ENCODE results near the gene MTHFD2. TPM values are rescaled to one million over a fixed set of nuclear protein-coding genes. Genes with fewer than 3 reads are reported as not detected.

Gene MTHFD2
- polyA plus RNA-seq, 3 donors, result 24.1 to 39.4 (median 38.5) TPM

DNA sequence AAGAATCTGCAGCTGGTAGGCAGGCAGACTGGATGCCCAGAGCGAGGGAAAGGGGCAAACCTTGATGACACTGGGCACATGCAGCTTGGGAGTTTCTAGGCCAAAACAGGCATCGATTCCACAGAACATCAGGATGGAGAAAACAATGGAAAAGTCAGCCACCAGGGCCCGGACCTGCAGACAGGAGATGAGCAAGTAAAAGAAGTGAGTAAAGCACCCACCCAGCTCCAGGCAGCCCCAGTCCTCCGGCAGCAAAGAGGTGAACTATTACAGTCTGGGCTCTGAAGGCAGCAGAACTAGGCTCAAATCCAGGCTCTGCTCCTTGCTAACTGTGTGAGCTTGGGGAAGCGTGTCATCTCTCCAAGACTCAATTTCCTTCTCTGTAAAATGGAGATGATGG, 36.6 kb downstream of the MTHFD2 start:
- no peaks in the 10 kb centered on the region for H3K36me3 Mint-ChIP-seq
- 94% methylated on average over 4 of the region's 5 CpGs for WGBS (ENCODE audit: insufficient coverage)

GRCh38 chr2:74238879-74239278, 40.5 kb downstream of the MTHFD2 start:
- Histone ChIP-seq H3K9me3 (replicated peaks in 1 of 2; ENCODE audit: control insufficient read depth in 1 of 2, insufficient read depth in 1 of 2, low read length in 2 of 2) (no peaks in the 10 kb centered on the region), H3K4me2 (replicated peaks; ENCODE audit: extremely low read depth, low read length, poor library complexity, severe bottlenecking) (no peak overlapping the region), H3K4me3 (replicated peaks in 1 of 3; ENCODE audit: low read depth in 2 of 3, low read length in 3 of 3) (no peak overlapping the region), H3K27ac (ENCODE audit: low read depth in 1 of 2, low read length in 2 of 2) (no peak overlapping the region), H3K4me1 (ENCODE audit: control insufficient read depth in 1 of 2, insufficient read depth in 2 of 2, low read length in 2 of 2) (no peaks in the 10 kb centered on the region), H4K20me1 (ENCODE audit: insufficient read depth, low read length) (no peaks in the 10 kb centered on the region), H3K36me3 (replicated peaks in 1 of 2; ENCODE audit: control insufficient read depth in 1 of 2, insufficient read depth in 2 of 2, low read length in 2 of 2) (no peaks in the 10 kb centered on the region), H2AFZ (ENCODE audit: insufficient read depth, low read depth, low read length, poor library complexity, severe bottlenecking) (no peak overlapping the region), H3K27me3 (ENCODE audit: control insufficient read depth in 2 of 2, insufficient read depth in 2 of 2, low read length in 2 of 2) (no peaks in the 10 kb centered on the region), H3K79me2 (ENCODE audit: insufficient read depth, low read length) (no peaks in the 10 kb centered on the region), H3K9ac (ENCODE audit: insufficient read depth, low read length, poor library complexity, severe bottlenecking) (no peak overlapping the region)
- DNase-seq, result no peak
- Mint-ChIP-seq H3K9me3 (peaks cover 0 to 2% (median 0%) of the 10 kb centered on the region in 7 donors), H3K27ac (no peak overlapping the region), H3K4me3 (no peak overlapping the region), H3K36me3 (no peaks in the 10 kb centered on the region), H3K4me1 (peaks cover 5% of the 10 kb centered on the region), H3K27me3 (ENCODE audit: low read depth in 3 of 3) (peaks cover 0 to 1% (median 1%) of the 10 kb centered on the region in 3 donors)
- TF ChIP-seq, protein P1, sequence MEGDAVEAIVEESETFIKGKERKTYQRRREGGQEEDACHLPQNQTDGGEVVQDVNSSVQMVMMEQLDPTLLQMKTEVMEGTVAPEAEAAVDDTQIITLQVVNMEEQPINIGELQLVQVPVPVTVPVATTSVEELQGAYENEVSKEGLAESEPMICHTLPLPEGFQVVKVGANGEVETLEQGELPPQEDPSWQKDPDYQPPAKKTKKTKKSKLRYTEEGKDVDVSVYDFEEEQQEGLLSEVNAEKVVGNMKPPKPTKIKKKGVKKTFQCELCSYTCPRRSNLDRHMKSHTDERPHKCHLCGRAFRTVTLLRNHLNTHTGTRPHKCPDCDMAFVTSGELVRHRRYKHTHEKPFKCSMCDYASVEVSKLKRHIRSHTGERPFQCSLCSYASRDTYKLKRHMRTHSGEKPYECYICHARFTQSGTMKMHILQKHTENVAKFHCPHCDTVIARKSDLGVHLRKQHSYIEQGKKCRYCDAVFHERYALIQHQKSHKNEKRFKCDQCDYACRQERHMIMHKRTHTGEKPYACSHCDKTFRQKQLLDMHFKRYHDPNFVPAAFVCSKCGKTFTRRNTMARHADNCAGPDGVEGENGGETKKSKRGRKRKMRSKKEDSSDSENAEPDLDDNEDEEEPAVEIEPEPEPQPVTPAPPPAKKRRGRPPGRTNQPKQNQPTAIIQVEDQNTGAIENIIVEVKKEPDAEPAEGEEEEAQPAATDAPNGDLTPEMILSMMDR (IDR thresholded peaks at IDR 0.05), result no peak
- 100% methylated on average over 2 of the region's 2 CpGs for WGBS (ENCODE audit: insufficient coverage)
- intact Hi-C loops (cut with micrococcal nuclease), result no loop called here

More for the DNA sequence above, 36.6 kb downstream of the MTHFD2 start:
- Histone ChIP-seq H2AFZ (ENCODE audit: insufficient read depth, low read depth, low read length, poor library complexity, severe bottlenecking) (no peak overlapping the region), H3K79me2 (ENCODE audit: insufficient read depth, low read length) (no peaks in the 10 kb centered on the region), H3K4me1 (ENCODE audit: control insufficient read depth in 1 of 2, insufficient read depth in 2 of 2, low read length in 2 of 2) (no peaks in the 10 kb centered on the region), H3K4me2 (replicated peaks; ENCODE audit: extremely low read depth, low read length, poor library complexity, severe bottlenecking) (no peak overlapping the region), H3K9ac (ENCODE audit: insufficient read depth, low read length, poor library complexity, severe bottlenecking) (no peak overlapping the region), H3K27me3 (ENCODE audit: control insufficient read depth in 2 of 2, insufficient read depth in 2 of 2, low read length in 2 of 2) (no peaks in the 10 kb centered on the region), H3K36me3 (replicated peaks in 1 of 2; ENCODE audit: control insufficient read depth in 1 of 2, insufficient read depth in 2 of 2, low read length in 2 of 2) (no peaks in the 10 kb centered on the region), H3K9me3 (replicated peaks in 1 of 2; ENCODE audit: control insufficient read depth in 1 of 2, insufficient read depth in 1 of 2, low read length in 2 of 2) (no peaks in the 10 kb centered on the region), H4K20me1 (ENCODE audit: insufficient read depth, low read length) (no peaks in the 10 kb centered on the region), H3K27ac (ENCODE audit: low read depth in 1 of 2, low read length in 2 of 2) (no peak overlapping the region), H3K4me3 (replicated peaks in 1 of 3; ENCODE audit: low read depth in 2 of 3, low read length in 3 of 3) (no peak overlapping the region)
- peaks cover 4% of the 10 kb centered on the region for H3K4me1 Mint-ChIP-seq
- peaks cover 1 to 4% (median 2%) of the 10 kb centered on the region in 3 donors for H3K27me3 Mint-ChIP-seq (ENCODE audit: low read depth in 3 of 3)
- no peak overlapping the region for H3K4me3 Mint-ChIP-seq
- no peak overlapping the region for H3K27ac Mint-ChIP-seq
- intact Hi-C loops (cut with micrococcal nuclease), result no loop called here
- DNase-seq, result no peak
- TF ChIP-seq, protein P1 (IDR thresholded peaks at IDR 0.05), result no peak
- peaks cover 0 to 2% (median 0%) of the 10 kb centered on the region in 7 donors for H3K9me3 Mint-ChIP-seq
